HEK293 (cell line): ENCODE data around the gene PARVA.

Experiments
- CTCF ChIA-PET: fragments of 350-600 bp; formaldehyde crosslinking; extraction: SDS; loops from one replicate; lab custom pipeline; 2021; ENCODE audit warnings: antibody characterized with exemption; lab: Yijun Ruan, JAX
- POLR2A ChIA-PET: fragments of 300-600 bp; formaldehyde crosslinking; extraction: SDS; loops from one replicate; lab custom pipeline; 2020; ENCODE audit warnings: antibody characterized with exemption, inconsistent platforms; lab: Yijun Ruan, JAX
- H3K27ac ChIP-seq: fragments of 200-500 bp; sonication (Bioruptor generic); 2 replicates; pipeline ENCODE4 v1.5.1; 2014; ENCODE audit warnings: low read depth, low read length, control low read depth, inconsistent platforms; ENCODE audit errors: extremely low read depth
- H3K36me3 ChIP-seq, 2 experiments: fragments of 200-500 bp in 1 of 2; sonication (Bioruptor generic) in 1 of 2; 1 replicate in 1 of 2; 2 replicates in 1 of 2; pipeline ENCODE4 v1.5.1; 2014 to 2017; ENCODE audit warnings: inconsistent platforms in 2 of 2, low read length in 2 of 2; ENCODE audit not compliant: control insufficient read depth in 2 of 2, insufficient read depth in 1 of 2
- H3K4me1 ChIP-seq: fragments of 200-500 bp; sonication (Bioruptor generic); 2 replicates; pipeline ENCODE4 v1.5.1; 2014; ENCODE audit warnings: mild to moderate bottlenecking, low read length, inconsistent platforms; ENCODE audit not compliant: control insufficient read depth, insufficient read depth
- H3K4me3 ChIP-seq: 2 replicates; pipeline ENCODE4 v1.5.1; 2011; ENCODE audit warnings: low read depth, mild to moderate bottlenecking, control low read depth, low read length, moderate library complexity
- H3K9me3 ChIP-seq: fragments of 200-500 bp; sonication (Bioruptor generic); 2 replicates; pipeline ENCODE4 v1.5.1; 2014; ENCODE audit warnings: low read depth, low read length, inconsistent platforms; ENCODE audit not compliant: control insufficient read depth, insufficient read depth
- KLF10 ChIP-seq: fragments of 450-650 bp; IDR thresholded peaks from 2 replicates; pipeline ENCODE4 v1.5.1; 2018; ENCODE audit warnings: missing biosample characterization, mild to moderate bottlenecking, missing genetic modification characterization
- KLF16 ChIP-seq: fragments of 450-650 bp; formaldehyde crosslinking; IDR thresholded peaks from 2 replicates; pipeline ENCODE4 v1.5.1; 2017; ENCODE audit warnings: missing biosample characterization, missing genetic modification characterization
- YY2 ChIP-seq: fragments of 450-650 bp; formaldehyde crosslinking; IDR thresholded peaks from 2 replicates; pipeline ENCODE4 v1.5.1; 2016; ENCODE audit warnings: missing biosample characterization, missing genetic modification characterization
- ZBTB8A ChIP-seq: fragments of 450-650 bp; formaldehyde crosslinking; IDR thresholded peaks from 2 replicates; pipeline ENCODE4 v1.5.1; 2016; ENCODE audit warnings: missing biosample characterization, missing genetic modification characterization
- ZFP41 ChIP-seq: fragments of 450-650 bp; formaldehyde crosslinking; IDR thresholded peaks from 2 replicates; pipeline ENCODE4 v1.5.1; 2016; ENCODE audit warnings: missing biosample characterization, missing genetic modification characterization, borderline replicate concordance
- ZNF18 ChIP-seq: fragments of 450-650 bp; formaldehyde crosslinking; IDR thresholded peaks from 2 replicates; pipeline ENCODE4 v1.5.1; 2016; ENCODE audit warnings: missing biosample characterization, missing genetic modification characterization
- ZNF19 ChIP-seq: fragments of 450-650 bp; formaldehyde crosslinking; IDR thresholded peaks from 2 replicates; pipeline ENCODE4; 2016; ENCODE audit warnings: missing biosample characterization, missing genetic modification characterization, low read depth
- ZNF239 ChIP-seq: fragments of 450-650 bp; formaldehyde crosslinking; IDR thresholded peaks from 2 replicates; pipeline ENCODE4 v1.5.1; 2016; ENCODE audit warnings: missing biosample characterization, missing genetic modification characterization
- ZNF366 ChIP-seq: fragments of 450-650 bp; formaldehyde crosslinking; conservative IDR thresholded peaks from 2 replicates; pipeline ENCODE4 v1.5.1; 2016; ENCODE audit warnings: missing biosample characterization, missing genetic modification characterization
- ZNF37A ChIP-seq: fragments of 450-650 bp; IDR thresholded peaks from 2 replicates; pipeline ENCODE4 v1.5.1; 2018; ENCODE audit warnings: missing biosample characterization, missing genetic modification characterization
- ZNF449 ChIP-seq: fragments of 450-650 bp; formaldehyde crosslinking; IDR thresholded peaks from 2 replicates; pipeline ENCODE4 v1.5.1; 2017; ENCODE audit warnings: missing biosample characterization, mild to moderate bottlenecking, missing genetic modification characterization, moderate library complexity
- ZNF501 ChIP-seq: fragments of 450-650 bp; formaldehyde crosslinking; IDR thresholded peaks from 2 replicates; pipeline ENCODE4 v1.5.1; 2016; ENCODE audit warnings: missing biosample characterization, missing genetic modification characterization
- ZNF514 ChIP-seq: fragments of 450-650 bp; formaldehyde crosslinking; IDR thresholded peaks from 2 replicates; pipeline ENCODE4 v1.5.1; 2016; ENCODE audit warnings: missing biosample characterization, missing genetic modification characterization
- ZNF521 ChIP-seq: fragments of 450-650 bp; formaldehyde crosslinking; IDR thresholded peaks from 2 replicates; pipeline ENCODE4 v1.5.1; 2017; ENCODE audit warnings: missing biosample characterization, mild to moderate bottlenecking, missing genetic modification characterization
- ZNF548 ChIP-seq: fragments of 450-650 bp; formaldehyde crosslinking; IDR thresholded peaks from 2 replicates; pipeline ENCODE4 v1.5.1; 2016; ENCODE audit warnings: missing biosample characterization, missing genetic modification characterization
- ZNF558 ChIP-seq: fragments of 450-650 bp; formaldehyde crosslinking; IDR thresholded peaks from 2 replicates; pipeline ENCODE4 v1.5.1; 2016; ENCODE audit warnings: missing biosample characterization, missing genetic modification characterization
- ZNF571 ChIP-seq: fragments of 450-650 bp; formaldehyde crosslinking; IDR thresholded peaks from 2 replicates; pipeline ENCODE4 v1.5.0; 2017; ENCODE audit warnings: missing biosample characterization, missing genetic modification characterization
- ZNF585B ChIP-seq: fragments of 450-650 bp; formaldehyde crosslinking; IDR thresholded peaks from 2 replicates; pipeline ENCODE4 v1.5.1; 2016; ENCODE audit warnings: missing biosample characterization, missing genetic modification characterization
- ZNF791 ChIP-seq: fragments of 450-650 bp; formaldehyde crosslinking; IDR thresholded peaks from 2 replicates; pipeline ENCODE4 v1.5.1; 2016; ENCODE audit warnings: missing biosample characterization, missing genetic modification characterization
- ZNF837 ChIP-seq: fragments of 450-650 bp; formaldehyde crosslinking; IDR thresholded peaks from 2 replicates; pipeline ENCODE4 v1.5.1; 2016; ENCODE audit warnings: missing biosample characterization, missing genetic modification characterization
- TF ChIP-seq, protein P1 (sequence below): fragments of 450-650 bp; formaldehyde crosslinking; IDR thresholded peaks from 2 replicates; pipeline ENCODE4 v1.5.1; 2016; ENCODE audit warnings: missing biosample characterization, missing genetic modification characterization

The PARVA gene

DNA sequence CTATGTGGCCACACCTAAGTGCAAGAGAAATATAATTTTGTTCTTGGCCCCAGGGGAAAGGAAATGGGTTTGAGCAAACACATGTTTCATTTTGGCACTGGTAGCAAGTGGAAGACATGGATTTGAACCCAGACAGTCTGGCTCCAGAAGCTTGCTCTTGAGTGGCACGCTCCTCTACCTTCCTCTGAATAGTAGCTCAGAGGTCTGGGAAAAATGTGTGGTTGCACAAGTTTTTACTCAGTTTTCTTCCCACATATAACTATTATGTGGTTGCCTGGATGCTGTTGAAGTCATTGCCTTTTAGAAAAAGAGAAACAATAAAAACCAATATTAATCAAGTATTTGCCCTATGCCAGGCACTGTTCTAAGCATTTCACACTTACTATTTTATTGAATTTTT lies 16.3 kb downstream of the PARVA start:
- no peak for TF ChIP-seq ZNF239 (tag by site-specific recombination)
- no peak for TF ChIP-seq ZNF449 (tag by site-specific recombination)
- TF ChIP-seq ZNF37A: no peak
- TF ChIP-seq YY2 (tag by site-specific recombination): no peak
- TF ChIP-seq ZNF558: no peak
- TF ChIP-seq ZNF548 (tag by site-specific recombination): no peak
- TF ChIP-seq, protein P1, sequence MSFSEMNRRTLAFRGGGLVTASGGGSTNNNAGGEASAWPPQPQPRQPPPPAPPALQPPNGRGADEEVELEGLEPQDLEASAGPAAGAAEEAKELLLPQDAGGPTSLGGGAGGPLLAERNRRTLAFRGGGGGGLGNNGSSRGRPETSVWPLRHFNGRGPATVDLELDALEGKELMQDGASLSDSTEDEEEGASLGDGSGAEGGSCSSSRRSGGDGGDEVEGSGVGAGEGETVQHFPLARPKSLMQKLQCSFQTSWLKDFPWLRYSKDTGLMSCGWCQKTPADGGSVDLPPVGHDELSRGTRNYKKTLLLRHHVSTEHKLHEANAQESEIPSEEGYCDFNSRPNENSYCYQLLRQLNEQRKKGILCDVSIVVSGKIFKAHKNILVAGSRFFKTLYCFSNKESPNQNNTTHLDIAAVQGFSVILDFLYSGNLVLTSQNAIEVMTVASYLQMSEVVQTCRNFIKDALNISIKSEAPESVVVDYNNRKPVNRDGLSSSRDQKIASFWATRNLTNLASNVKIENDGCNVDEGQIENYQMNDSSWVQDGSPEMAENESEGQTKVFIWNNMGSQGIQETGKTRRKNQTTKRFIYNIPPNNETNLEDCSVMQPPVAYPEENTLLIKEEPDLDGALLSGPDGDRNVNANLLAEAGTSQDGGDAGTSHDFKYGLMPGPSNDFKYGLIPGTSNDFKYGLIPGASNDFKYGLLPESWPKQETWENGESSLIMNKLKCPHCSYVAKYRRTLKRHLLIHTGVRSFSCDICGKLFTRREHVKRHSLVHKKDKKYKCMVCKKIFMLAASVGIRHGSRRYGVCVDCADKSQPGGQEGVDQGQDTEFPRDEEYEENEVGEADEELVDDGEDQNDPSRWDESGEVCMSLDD (tag by site-specific recombination): no peak
- TF ChIP-seq, all 188 proteins: peak for 0
- H3K4me3 ChIP-seq: no peak overlapping the region
- CTCF ChIA-PET: interaction anchor here (1.1 to 1.2 kb wide), 2 partner anchors 18 to 62 kb away, joined by 3 read pairs; no protein-coding TSS in a partner anchor
- no peak overlapping the region for H3K27ac ChIP-seq
- H3K4me1 ChIP-seq: no peaks in the 10 kb centered on the region
- POLR2A ChIA-PET: no interaction called here
- no peaks in the 10 kb centered on the region for H3K9me3 ChIP-seq
- no peaks in the 10 kb centered on the region for H3K36me3 ChIP-seq

GRCh38 chr11:12394601-12395000 lies 17.2 kb downstream of the PARVA start:
- TF ChIP-seq KLF10 (tag by site-specific recombination): no peak
- TF ChIP-seq ZNF19 (tag by site-specific recombination): no peak
- TF ChIP-seq KLF16 (tag by site-specific recombination): no peak
- TF ChIP-seq ZNF837 (tag by site-specific recombination): no peak
- TF ChIP-seq ZNF366 (tag by site-specific recombination): no peak
- TF ChIP-seq ZNF585B: no peak
- TF ChIP-seq ZNF791: no peak
- no peak for TF ChIP-seq ZNF571 (tag by site-specific recombination)
- TF ChIP-seq ZNF18 (tag by site-specific recombination): no peak
- TF ChIP-seq ZNF501: no peak
- no peak for TF ChIP-seq ZBTB8A (tag by site-specific recombination)
- TF ChIP-seq ZFP41 (tag by site-specific recombination): no peak
- TF ChIP-seq ZNF521 (tag by site-specific recombination): no peak
- no peak for TF ChIP-seq ZNF514 (tag by site-specific recombination)

More at GRCh38 chr11:12394601-12395000, 17.2 kb downstream of the PARVA start:
- H3K4me1 ChIP-seq: no peaks in the 10 kb centered on the region
- no peak overlapping the region for H3K4me3 ChIP-seq
- ChIA-PET CTCF (interaction anchor here (0.6 to 1.2 kb wide), 3 partner anchors 9 to 174 kb away, joined by 3 read pairs; no protein-coding TSS in a partner anchor), POLR2A (no interaction called here)
- no peak overlapping the region for H3K27ac ChIP-seq
- no peaks in the 10 kb centered on the region for H3K9me3 ChIP-seq
- H3K36me3 ChIP-seq: no peaks in the 10 kb centered on the region
